Measurements from ENCODE around the gene ADAMTS12.
"Not testable (repeated sequence)": the region's sequence is repeated elsewhere in the genome, so short reads cannot be mapped to it uniquely, and the experiment has no call there.

The ADAMTS12 gene

GRCh38 chr5:33891788-33892619 is at the start of gene ADAMTS12:
Gene ADAMTS12, minus strand, starts transcription at chr5:33891990. Its CDS starts 134 bp downstream, at chr5:33891856.
- in situ Hi-C loops (cut with HindIII; ENCODE audit: low sequenced_read_pairs): no loop called here

DNA sequence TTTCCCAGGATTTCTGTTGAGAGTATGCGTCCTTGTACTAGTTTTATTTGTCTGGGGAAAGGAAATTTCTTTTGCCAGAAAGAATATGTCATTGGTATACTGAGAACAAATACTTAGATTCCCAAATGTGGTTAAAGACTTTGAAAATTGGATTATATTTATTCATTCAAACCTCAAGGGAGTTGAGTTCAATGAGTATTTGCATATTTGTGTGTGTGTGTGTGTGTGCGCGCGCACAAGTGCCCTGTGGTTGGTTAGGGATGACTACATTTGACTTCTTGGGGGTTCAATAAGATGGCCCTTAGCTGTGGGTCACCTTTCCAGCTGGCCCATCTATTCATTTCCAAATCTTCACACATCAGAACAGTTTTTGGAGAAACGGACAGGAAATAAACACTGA is 49.3 kb upstream of the ADAMTS12 start:
- in situ Hi-C loops (cut with HindIII; ENCODE audit: low sequenced_read_pairs): no loop called here

DNA sequence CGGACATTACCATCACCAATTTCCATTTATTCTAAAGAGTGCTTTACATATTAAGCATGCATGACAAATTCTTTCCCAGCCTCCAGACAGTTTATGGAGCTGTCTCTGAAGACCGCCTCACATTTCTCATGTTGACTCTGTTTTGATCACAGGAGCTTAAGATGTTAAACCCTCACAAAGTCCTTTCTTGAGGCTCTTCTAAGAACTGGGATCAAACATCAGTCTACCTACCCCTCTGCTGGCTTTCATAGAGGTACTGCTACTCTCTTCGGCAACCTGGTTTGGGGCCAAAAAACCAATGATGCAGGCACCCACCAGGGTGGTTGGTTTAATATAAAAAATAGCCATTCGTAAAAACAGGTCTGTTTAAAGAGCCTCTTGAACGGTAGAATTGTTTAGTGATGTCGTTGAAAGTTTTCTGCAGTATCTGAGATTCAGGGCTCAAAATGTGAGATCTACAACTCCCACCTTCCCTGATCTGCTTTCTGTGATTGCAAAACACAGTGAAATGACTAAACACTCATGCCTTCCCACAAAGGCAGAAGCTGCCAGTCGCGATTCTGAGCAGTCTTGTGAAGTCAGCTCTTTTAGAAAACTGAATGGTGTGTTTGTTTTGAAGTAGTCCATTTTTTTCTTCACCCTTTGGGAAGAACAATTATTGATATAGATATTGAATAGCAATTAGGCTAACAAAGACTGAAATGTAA is 47.9 kb upstream of the ADAMTS12 start:
- in situ Hi-C loops (cut with HindIII; ENCODE audit: low sequenced_read_pairs): no loop called here

GRCh38 chr5:33938881-33939280 is 47.1 kb upstream of the ADAMTS12 start:
- in situ Hi-C loops (cut with HindIII; ENCODE audit: low sequenced_read_pairs): no loop called here

DNA sequence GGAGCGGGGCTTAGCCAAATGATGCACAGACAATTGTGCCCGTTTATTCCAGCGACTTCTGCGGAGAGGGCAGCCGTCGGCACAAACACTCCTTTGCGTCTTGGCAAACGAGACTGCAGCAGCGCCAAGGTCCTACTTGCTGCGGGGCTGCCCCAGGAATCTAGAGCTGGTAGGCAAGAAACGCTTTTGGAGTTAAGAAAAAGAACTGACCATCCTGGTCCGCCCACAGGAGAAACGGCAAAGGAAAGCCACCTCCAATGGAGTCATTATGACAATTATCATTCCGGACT is 46.7 kb upstream of the ADAMTS12 start:
- in situ Hi-C loops (cut with HindIII; ENCODE audit: low sequenced_read_pairs): no loop called here

DNA sequence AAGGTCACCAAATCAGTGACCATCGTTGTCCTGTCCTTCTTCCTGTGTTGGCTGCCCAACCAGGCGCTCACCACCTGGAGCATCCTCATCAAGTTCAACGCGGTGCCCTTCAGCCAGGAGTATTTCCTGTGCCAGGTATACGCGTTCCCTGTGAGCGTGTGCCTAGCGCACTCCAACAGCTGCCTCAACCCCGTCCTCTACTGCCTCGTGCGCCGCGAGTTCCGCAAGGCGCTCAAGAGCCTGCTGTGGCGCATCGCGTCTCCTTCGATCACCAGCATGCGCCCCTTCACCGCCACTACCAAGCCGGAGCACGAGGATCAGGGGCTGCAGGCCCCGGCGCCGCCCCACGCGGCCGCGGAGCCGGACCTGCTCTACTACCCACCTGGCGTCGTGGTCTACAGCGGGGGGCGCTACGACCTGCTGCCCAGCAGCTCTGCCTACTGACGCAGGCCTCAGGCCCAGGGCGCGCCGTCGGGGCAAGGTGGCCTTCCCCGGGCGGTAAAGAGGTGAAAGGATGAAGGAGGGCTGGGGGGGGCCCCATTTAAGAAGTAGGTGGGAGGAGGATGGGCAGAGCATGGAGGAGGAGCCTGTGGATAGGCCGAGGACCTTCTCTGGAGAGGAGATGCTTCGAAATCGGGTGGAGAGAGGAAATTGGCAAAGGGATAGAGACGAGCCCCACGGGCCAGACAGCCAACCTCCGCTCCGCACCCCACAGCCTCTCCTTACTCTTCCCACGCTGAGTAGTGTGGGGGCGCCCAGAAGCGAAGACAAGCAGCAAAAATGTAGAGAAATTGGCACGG is 46.1 kb upstream of the ADAMTS12 start:
- in situ Hi-C loops (cut with HindIII; ENCODE audit: low sequenced_read_pairs): no loop called here

GRCh38 chr5:33937017-33937706 is 45.4 kb upstream of the ADAMTS12 start:
- in situ Hi-C loops (cut with HindIII; ENCODE audit: low sequenced_read_pairs): no loop called here

- in situ Hi-C loops (cut with HindIII; ENCODE audit: low sequenced_read_pairs): no loop called here
These were observed 44.7 kb upstream of the ADAMTS12 start, which contains the start of gene RXFP3 for GRCh38 chr5:33936381-33937016. Gene RXFP3, plus strand, starts transcription at chr5:33936386. Its CDS starts 355 bp downstream, at chr5:33936741.

DNA sequence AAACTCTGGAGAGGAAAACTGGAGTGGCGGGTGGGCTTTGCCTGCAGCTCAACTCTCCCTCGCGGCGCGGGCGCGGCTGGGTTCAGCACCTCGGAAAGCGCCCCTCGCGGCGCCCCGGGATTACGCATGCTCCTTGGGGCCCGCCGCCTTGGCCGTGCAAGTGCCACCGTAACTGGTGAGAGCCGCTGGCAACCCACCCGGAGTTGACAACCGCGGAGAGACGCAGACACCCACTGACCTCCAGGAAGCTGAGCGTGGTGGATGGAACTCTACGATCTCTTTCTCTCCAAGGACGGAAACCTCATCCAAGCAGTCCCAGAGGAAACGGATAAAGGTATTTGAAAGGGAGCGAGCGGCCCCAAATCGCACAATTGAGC is 44.2 kb upstream of the ADAMTS12 start:
- in situ Hi-C loops (cut with HindIII; ENCODE audit: low sequenced_read_pairs): no loop called here

- in situ Hi-C loops (cut with HindIII; ENCODE audit: low sequenced_read_pairs): no loop called here
These were observed 42.4 kb upstream of the ADAMTS12 start for GRCh38 chr5:33934176-33934575.

DNA sequence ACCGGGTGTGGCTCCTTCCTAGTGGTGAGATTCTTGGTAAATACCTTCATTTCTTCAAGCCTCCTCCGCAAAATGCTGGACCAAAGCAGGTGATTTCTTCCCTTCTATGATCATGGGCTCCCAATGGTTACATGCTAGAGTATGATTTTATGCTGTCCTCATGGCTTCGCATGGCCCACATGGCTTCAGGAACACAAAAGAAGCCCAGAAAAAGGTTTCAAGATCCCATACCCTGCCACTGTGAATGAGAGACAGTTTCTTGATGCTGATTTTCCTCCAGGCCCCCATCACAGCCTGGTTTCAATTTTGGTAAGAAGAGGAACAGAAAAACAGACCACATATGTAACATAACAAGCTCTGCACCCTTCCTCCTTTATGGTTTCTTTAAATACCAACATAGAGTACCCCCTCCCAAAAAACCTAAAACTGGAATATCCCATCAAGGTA is 42.0 kb upstream of the ADAMTS12 start:
- in situ Hi-C loops (cut with HindIII; ENCODE audit: low sequenced_read_pairs): no loop called here

DNA sequence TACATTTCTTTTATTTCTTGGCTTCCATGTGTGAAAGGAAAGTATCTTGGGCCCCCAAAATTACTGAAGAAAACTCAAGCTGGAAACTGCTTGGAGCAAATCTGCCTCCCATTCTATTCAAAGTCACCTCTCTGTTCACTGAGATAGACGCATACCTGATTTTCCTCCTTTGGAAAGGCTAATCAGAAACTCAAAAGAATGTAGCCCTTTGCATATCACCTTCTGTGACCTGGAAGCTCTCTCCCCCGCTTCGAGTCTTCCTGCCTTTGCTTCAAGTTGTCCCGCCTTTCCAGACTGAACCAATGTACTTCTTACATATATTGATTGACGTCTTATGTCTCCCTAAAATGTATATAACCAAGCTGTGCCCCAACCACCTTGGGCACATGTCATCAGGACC is 39.3 kb upstream of the ADAMTS12 start:
- in situ Hi-C loops (cut with HindIII; ENCODE audit: low sequenced_read_pairs): no loop called here

GRCh38 chr5:33929925-33930690 is 38.3 kb upstream of the ADAMTS12 start:
- in situ Hi-C loops (cut with HindIII; ENCODE audit: low sequenced_read_pairs): no loop called here

DNA sequence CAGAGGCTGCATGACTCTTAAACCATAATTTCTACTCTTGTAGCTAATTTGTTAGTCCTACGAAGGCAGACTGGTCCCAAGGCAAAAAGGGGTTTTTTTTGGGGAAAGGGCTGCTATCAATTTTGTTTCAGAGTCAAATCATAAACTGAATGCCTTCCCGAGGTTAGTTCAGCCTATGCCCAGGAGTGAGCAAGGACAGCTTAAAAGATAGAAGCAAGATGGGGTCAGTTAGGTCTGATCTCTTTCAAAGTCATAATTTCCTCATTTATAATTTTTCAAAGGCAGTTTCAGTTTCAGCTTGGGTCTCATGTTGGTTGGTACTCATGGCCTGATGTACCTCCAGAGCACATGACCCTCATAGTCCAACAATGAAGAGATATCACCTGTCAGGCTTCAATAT is 36.5 kb upstream of the ADAMTS12 start:
- in situ Hi-C loops (cut with HindIII; ENCODE audit: low sequenced_read_pairs): no loop called here

DNA sequence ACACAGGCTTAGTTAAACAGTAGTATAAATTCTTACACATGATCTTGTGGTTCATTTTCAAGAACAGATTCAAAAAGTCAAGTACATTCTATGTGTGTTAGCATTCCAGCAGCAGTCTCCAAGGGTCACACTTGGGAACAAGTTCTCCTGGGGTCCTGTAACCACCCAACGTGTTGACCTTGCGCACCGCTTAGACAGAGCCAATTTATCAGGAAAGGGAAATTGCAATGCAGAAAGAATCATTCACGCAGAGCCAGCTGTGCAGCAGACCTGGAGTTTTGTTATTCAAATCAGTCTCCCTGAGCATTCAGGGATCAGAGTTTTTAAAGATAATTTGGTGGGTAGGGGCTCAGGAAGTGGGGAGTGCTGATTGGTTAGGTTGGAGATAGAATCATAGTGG is 35.9 kb upstream of the ADAMTS12 start:
- in situ Hi-C loops (cut with HindIII; ENCODE audit: low sequenced_read_pairs): no loop called here

DNA sequence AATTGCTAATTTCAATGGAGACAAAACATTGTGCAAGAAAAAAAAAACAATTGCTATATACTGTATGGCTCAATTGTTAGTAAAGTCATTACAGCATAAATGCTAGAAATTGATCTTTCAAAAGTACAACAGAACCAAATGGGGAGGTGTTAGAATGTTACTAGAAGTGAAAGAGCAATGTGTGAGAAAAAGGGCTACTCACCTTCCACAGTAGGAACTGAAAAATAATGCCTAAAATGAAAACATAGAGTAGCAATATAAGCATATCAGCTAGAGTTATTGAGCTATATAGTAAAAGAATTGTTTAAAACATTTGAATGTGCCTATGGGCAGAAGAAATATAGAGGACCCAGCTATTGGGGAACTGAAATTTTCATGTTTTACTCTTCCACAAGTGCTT is 33.5 kb upstream of the ADAMTS12 start:
- in situ Hi-C loops (cut with HindIII; ENCODE audit: low sequenced_read_pairs): no loop called here

- in situ Hi-C loops (cut with HindIII; ENCODE audit: low sequenced_read_pairs): no loop called here
These were observed 29.2 kb upstream of the ADAMTS12 start for GRCh38 chr5:33921002-33921401.

- in situ Hi-C loops (cut with HindIII; ENCODE audit: low sequenced_read_pairs): not testable (repeated sequence)
These were observed 23.1 kb upstream of the ADAMTS12 start for GRCh38 chr5:33914844-33915243.

- in situ Hi-C loops (cut with HindIII; ENCODE audit: low sequenced_read_pairs): not testable (repeated sequence)
These were observed 14.5 kb upstream of the ADAMTS12 start for GRCh38 chr5:33906248-33906647.

- in situ Hi-C loops (cut with HindIII; ENCODE audit: low sequenced_read_pairs): no loop called here
These were observed 13.6 kb upstream of the ADAMTS12 start for GRCh38 chr5:33905381-33905780.
